22Rv1 (cell line): ENCODE measurements around the gene LDLRAD2.

ENCODE experiments used
- ZFX ChIP-seq: fragments of 450-650 bp; IDR thresholded peaks from 2 replicates; pipeline ENCODE4 v1.6.1; 2017; ENCODE audit warnings: antibody characterized with exemption, borderline replicate concordance
- TF ChIP-seq, protein P1 (sequence below): fragments of 450-650 bp; IDR thresholded peaks from 2 replicates; pipeline ENCODE4 v1.5.1; 2017; ENCODE audit warnings: mild to moderate bottlenecking

DNA sequence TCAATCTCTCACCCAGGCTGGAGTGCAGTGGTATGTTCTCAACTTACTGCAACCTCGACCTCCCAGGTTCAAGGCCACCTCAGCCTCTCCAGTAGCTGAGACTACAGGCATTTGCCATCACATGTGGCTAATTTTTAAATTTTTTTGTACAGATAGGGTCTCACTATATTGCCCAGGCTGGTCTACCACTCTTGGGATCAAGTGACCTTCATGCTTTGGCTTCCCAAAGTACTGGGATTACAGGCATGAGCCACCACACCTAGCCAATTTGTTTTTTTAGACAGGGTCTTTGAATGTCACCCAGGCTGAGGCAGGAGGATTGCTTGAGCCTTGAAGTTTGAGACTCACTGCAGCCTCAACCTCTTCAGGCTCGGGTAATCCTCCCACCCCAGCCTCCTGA, 19.0 kb upstream of the LDLRAD2 start:
- TF ChIP-seq, protein P1, sequence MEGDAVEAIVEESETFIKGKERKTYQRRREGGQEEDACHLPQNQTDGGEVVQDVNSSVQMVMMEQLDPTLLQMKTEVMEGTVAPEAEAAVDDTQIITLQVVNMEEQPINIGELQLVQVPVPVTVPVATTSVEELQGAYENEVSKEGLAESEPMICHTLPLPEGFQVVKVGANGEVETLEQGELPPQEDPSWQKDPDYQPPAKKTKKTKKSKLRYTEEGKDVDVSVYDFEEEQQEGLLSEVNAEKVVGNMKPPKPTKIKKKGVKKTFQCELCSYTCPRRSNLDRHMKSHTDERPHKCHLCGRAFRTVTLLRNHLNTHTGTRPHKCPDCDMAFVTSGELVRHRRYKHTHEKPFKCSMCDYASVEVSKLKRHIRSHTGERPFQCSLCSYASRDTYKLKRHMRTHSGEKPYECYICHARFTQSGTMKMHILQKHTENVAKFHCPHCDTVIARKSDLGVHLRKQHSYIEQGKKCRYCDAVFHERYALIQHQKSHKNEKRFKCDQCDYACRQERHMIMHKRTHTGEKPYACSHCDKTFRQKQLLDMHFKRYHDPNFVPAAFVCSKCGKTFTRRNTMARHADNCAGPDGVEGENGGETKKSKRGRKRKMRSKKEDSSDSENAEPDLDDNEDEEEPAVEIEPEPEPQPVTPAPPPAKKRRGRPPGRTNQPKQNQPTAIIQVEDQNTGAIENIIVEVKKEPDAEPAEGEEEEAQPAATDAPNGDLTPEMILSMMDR: no peak
- TF ChIP-seq ZFX: no peak
